Activated CD8-positive, alpha-beta memory T cell treated with anti-CD3 and anti-CD28 coated beads, Interleukin-2, amount 50 U/mL, for 48 hours (primary cell): ENCODE results near the gene NRIP3.
"Not testable (repeated sequence)": the region's sequence is repeated elsewhere in the genome, so short reads cannot be mapped to it uniquely, and the experiment has no call there.

Experiments
- DNase-seq: peaks from one replicate; pipeline ENCODE4 v3.0.0-alpha.2; 2020

Gene NRIP3

DNA sequence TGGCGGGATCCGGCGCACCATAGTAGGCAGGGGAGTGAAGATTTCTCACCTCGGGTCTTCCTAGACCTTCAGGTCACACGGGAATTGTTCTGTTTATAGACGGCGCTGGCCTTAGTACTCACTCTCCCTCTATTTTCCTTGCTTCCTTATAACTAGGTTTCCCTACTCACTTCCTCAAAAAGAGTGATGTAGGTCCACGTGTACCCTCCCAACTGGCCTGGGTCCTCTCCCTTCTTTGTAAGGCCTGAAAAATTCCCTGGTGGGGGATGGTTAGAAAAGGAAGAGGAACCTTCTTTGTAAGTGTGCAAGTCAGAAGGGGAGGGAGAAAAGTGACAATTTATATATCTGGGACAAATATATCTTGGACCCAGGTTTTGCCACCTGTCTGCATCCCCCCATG is 36.6 kb downstream of the NRIP3 start:
- no peak for DNase-seq

DNA sequence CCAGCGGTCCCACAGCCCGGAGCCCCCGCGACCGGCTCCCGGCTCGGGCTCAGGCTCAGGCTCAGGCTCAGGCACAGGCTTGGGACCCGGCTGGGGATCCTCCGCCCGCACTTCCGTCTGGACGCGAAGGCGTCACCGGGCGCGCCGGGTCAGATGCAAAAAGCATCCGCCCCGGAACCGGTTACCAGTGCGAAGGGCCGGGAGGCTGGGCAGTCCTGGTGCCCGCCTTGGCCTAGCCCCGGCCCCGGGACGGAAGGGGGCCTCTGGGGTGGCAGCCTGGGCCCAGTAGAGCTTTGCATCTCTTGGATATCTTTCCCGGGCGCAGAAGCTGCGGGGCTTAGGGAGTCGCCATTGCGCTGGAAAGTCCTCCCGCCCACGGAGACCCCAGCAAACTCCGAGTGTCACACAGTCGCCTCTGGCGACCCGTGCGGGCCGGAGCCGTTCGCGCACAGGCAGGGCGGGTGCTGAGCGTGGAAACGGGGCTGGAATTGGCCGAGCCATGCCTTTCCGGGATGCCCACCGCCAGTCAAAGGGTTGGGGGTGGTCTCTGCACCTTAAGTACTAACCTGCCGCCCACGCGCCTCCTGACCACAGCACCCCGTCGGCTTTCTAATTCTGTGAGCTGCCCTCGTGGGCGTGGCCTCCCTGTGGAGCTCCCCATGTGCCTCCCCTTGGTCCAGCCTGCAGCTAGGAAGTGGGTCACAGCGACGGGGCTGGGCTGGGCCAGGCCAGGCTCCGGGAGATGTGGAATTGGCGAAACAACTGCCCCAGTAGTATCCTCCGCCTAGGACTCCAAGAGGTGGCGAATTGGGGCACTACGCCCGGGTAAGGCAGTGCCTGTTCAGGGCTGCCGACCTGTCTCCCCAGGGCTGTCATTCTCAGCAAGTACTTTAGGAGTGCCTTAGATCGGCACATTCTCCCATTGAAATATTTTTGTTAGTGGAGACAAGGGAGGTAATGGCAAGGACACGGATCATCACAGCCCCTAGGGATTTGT is 39.2 kb downstream of the NRIP3 start, which contains the start of gene TMEM9B:
Gene TMEM9B (minus strand): TSS at position 119 of the 997 bp plus-strand sequence. CDS start 129 bp downstream, outside the sequence.
- peak; percentile 92 for DNase-seq

DNA sequence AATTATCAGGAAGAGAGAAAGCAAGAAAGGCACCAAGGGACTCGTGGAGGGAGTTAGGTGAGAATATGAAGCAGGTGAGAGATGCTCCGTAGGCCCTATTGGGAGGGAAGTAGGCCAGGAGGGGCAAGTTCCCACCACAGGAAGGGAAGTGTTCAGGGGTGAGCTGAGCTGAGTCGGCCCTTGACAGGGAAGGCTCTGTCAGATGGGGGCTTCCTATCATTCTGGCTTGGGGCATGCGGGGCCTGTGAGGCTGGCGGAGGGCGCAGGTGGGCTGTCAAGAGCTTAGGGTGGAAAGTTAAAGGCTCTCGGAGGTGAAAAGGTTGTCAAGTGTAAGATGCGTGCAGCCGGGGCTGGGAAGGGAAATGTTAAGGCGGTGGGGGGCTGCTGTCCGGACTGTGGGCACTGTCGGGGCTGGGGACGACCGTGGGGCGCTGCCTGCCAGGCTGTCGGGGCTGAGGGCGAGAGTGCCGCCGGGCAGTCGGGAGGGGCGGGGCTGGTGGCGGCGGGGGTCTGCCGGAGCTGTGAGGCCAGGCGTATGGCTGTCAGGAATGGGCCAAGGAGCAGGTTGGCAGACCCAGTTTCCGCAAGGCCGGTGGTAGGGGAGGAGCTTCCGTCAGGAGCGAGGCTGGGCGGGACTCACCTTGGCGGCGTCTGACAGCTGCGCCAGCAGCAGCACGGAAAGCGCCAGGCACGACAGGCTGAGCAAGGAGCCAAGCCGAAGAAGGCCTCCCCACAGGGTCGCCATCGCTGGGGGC is 40.1 kb downstream of the NRIP3 start:
- DNase-seq: peak; percentile 87

GRCh38 chr11:8962841-8963240 is 41.0 kb downstream of the NRIP3 start:
- DNase-seq: no peak

DNA sequence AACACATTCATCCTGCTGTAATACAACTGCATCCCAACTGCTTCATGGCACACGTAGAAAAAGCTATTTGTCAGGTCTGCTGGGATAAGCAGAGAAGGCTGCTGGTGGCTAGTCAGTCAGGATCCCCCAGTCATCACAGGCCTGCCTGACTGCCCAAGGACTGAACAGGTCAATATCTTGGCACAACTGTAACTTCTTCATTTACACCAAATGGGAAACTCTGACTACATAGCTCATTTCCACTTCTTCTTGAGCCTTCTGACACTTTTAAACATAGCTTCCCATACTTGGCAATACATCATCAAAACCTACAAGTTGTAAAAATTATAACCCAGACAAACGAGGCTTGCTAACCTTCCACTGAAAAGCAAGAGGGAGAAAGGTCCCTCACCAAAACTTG is 42.4 kb downstream of the NRIP3 start:
- DNase-seq: no peak

DNA sequence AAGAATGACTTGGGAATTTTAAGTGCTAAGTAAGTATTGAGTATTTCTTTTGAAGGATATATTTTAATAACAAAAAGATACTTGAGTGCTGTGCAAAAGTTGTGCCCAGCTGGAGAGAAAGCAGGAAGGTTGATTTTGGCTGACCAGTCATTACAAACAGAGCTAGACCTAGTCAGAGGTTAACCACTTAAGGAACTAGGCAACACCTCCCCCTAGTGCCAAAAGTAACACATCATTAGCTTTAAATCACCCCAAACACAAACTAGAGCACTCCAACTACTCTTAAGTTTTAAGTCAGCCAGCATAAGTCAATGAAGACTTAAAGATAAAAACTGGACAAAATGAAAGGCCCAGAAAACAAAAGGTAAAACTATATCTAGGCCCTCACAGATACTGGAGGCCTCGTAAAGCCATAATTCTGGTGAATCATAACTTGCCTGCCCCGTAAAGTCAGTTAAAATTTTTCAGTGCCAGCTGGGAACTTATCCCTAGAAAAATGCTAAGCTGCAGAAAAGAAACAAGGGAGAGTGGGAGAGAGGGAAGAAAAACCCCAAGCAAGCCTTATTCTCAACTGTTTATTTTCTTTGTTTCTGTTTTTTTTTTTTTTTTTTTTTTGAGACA is 44.1 kb downstream of the NRIP3 start:
- DNase-seq: no peak

- no peak for DNase-seq
These were observed 46.9 kb downstream of the NRIP3 start for GRCh38 chr11:8956860-8957259.

GRCh38 chr11:8948886-8949285 is 54.9 kb downstream of the NRIP3 start:
- no peak for DNase-seq

- DNase-seq: no peak
These were observed 56.4 kb downstream of the NRIP3 start for GRCh38 chr11:8947230-8947943.

DNA sequence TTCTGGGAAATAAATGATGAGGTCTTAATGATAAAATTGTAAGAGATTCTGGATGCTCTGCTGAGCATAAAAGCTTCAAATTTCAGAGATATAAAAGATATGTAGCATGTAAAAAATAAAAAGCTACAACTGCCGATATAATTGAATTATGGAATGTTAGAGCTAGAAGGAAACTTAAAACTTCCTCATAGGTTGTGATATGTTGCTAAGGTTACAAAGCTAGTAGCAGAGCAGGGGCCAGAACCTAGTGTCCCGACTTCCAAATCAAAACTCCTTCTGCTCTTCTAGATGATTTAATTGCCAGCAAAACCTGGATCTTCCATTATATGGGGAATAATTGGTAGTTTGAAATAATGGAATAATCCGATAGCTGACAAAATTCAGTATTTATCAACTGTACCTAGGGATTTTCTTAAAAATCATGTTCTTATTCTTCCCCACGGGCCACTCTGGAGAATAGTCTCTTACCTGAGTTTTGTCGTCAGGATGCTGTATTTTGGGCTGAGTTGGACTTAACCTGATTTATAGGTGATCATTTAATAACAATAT is 61.2 kb downstream of the NRIP3 start, which contains the start of gene ASCL3:
Gene ASCL3 (minus strand): TSS at position 499 of the 549 bp plus-strand sequence. CDS start 4,855 bp downstream, outside the sequence.
- DNase-seq: no peak

- no peak for DNase-seq
These were observed 62.3 kb downstream of the NRIP3 start for GRCh38 chr11:8941341-8942103.

GRCh38 chr11:8937659-8938058 is 66.1 kb downstream of the NRIP3 start:
- no peak for DNase-seq

GRCh38 chr11:8937159-8937558 is 66.6 kb downstream of the NRIP3 start:
- no peak for DNase-seq

GRCh38 chr11:8935789-8936188 is 68.0 kb downstream of the NRIP3 start:
- DNase-seq: not testable (repeated sequence)

DNA sequence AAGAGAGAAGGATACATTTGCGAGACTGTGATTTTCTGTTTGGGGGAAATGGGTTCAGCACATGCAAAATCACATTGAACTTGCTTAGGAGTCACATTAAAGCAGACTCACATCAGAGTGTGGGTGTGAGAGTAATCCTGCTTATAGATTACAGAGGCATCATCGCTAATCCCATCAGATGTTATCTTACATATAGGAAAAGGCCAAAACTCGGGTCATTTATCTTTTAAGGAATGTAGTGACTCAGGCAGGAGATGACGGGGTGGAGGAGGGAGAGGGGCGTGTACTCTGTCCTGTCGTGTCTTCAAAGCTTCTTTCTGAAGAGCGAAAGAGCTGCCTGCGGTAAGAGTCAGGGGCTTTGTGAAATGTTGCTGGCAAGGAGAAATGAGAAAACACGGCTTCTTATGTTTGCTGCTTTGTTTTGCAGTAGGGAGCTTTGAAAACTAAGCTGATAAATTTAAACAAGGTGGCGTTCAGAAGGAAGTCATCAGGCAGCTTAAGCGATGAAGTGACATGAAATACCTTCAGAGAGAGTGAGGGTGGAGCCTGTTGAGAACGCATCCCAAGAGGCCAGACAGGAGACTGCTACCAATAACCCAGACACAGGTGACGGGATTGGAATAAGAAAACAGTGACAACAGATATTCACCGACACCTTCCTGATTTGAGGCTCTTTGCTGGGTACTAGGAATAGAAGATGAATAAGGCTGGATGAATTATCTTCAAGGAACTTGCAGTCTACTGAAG is 68.9 kb downstream of the NRIP3 start:
- no peak for DNase-seq

- DNase-seq: no peak
These were observed 69.9 kb downstream of the NRIP3 start for GRCh38 chr11:8933931-8934330.

DNA sequence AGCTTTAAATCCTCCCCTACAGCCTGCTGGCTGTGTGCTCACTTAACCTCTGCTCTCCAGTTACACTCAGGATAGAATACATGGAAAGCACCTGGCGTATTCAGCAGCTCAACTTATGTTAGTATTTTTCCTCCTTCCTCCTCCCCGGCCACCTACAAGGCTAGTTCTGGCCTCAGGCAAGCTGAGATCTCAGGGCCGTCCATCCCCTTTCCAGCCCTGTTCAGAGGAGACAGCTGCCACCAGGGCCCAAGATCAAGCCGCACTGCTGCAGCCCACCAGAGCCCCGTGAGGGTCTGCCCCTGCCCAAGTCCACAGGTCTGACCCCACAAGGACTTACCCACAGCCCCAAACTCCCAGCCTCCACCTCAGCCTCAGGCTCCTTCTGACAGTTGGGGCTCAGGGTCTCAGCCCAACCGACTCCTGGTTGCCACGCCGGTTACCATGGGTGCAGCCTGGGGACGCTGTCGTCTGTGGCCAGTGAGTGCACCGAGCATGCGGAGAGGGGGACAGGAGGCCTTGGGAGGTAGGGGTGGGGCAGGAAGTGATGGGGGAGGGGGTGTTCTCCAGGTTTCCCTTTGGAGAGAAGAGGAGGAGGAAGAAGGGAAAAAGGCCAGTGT is 71.1 kb downstream of the NRIP3 start, which contains the start of gene C11orf16:
Gene C11orf16 (minus strand): TSS at position 384 of the 617 bp plus-strand sequence. CDS start 639 bp downstream, outside the sequence.
- no peak for DNase-seq
